GM12874 (cell line): ENCODE results near the gene BID.
A peak's percentile ranks its signal among the peaks of the same experiment; 100 is the strongest.

ENCODE experiments used
- CTCF ChIP-seq: IDR thresholded peaks from 2 replicates; pipeline ENCODE4 v1.5.1; 2011; ENCODE audit warnings: low read depth, mild to moderate bottlenecking, control low read depth, low read length, moderate library complexity; ENCODE audit not compliant: insufficient read depth

Gene BID

GRCh38 chr22:17794726-17795542, 20.7 kb upstream of the BID start:
- TF ChIP-seq CTCF = no peak

- TF ChIP-seq CTCF = no peak
These were observed 18.7 kb upstream of the BID start for GRCh38 chr22:17792854-17793434.

- TF ChIP-seq CTCF = peak; percentile 29; the same call in 1 of the 2 replicates
These were observed 18.0 kb upstream of the BID start for GRCh38 chr22:17792299-17792698.

GRCh38 chr22:17791196-17791595, 16.9 kb upstream of the BID start:
- no peak for TF ChIP-seq CTCF

GRCh38 chr22:17789379-17790200, 15.3 kb upstream of the BID start:
- TF ChIP-seq CTCF = no peak

- TF ChIP-seq CTCF = no peak
These were observed 14.5 kb upstream of the BID start for GRCh38 chr22:17788528-17789378.
